Adrenal gland (tissue), 5 donors: ENCODE data around the gene SLC6A8.

Experiments used
- POLR2A ChIP-seq, 2 donors: fragments of 450-650 bp; IDR thresholded peaks; one replicate each; pipeline ENCODE4 v1.6.1; 2017; ENCODE audit warnings: antibody characterized with exemption in 2 of 2, mild to moderate bottlenecking in 2 of 2, moderate library complexity in 1 of 2
- TF ChIP-seq, protein P1 (sequence below), 6 experiments: fragments of 450-650 bp in 4 of 6; fragments of 200-600 bp in 2 of 6; sonication (generic) in 1 of 6; IDR thresholded peaks; 1 replicate in 5 of 6; 2 replicates in 1 of 6; pipeline versions ENCODE4 v1.5.1 to v1.8.0; 2016 to 2021; ENCODE audit warnings: antibody characterized with exemption in 6 of 6, mild to moderate bottlenecking in 2 of 6, moderate library complexity in 1 of 6
- donor health status: DM: no; HTN: no; CAD: no.

DNA sequence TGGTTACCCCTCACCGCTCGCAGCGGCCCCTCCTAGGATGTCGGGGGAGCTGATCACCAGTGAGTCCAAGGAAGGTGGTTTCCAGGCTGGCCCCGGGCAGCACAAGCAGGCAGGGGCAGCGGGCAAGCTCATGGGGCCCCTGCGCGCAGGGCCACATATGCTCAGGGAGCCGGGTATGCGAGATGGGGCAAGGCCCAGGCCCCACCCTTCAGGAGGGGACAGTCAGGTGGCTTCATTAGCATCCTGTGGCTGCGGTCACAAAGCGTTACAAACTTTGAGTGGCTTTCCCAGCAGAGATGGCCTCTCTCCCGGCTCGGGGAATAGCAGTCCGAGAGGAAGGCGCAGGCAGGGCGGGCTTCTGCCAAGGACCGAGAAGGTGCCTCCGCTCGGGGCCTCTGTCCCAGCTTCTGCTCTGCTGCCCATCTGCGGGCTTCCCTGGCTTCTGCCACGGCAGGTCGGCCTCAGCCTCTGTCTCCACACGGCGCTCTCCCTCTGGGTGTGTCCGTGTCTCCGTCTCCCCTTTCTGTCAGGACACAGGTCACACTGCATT is 50.4 kb downstream of the SLC6A8 start:
- TF ChIP-seq, protein P1, sequence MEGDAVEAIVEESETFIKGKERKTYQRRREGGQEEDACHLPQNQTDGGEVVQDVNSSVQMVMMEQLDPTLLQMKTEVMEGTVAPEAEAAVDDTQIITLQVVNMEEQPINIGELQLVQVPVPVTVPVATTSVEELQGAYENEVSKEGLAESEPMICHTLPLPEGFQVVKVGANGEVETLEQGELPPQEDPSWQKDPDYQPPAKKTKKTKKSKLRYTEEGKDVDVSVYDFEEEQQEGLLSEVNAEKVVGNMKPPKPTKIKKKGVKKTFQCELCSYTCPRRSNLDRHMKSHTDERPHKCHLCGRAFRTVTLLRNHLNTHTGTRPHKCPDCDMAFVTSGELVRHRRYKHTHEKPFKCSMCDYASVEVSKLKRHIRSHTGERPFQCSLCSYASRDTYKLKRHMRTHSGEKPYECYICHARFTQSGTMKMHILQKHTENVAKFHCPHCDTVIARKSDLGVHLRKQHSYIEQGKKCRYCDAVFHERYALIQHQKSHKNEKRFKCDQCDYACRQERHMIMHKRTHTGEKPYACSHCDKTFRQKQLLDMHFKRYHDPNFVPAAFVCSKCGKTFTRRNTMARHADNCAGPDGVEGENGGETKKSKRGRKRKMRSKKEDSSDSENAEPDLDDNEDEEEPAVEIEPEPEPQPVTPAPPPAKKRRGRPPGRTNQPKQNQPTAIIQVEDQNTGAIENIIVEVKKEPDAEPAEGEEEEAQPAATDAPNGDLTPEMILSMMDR (IDR thresholded peaks at IDR 0.05): no peak
- no peak for TF ChIP-seq POLR2A (IDR thresholded peaks at IDR 0.05)
